HG03103 (cell line): ENCODE results near the gene ZNF423.

Experiments used
- ATAC-seq: cut with Tn5 transposase; IDR thresholded peaks from one replicate; pipeline ENCODE4 v1.9.1; 2021; ENCODE audit warnings: low read depth; ENCODE audit not compliant: unreplicated experiment

Gene ZNF423

GRCh38 chr16:49789616-49790015, 66.3 kb downstream of the ZNF423 start:
- no peak for ATAC-seq

- no peak for ATAC-seq
Observed at GRCh38 chr16:49788986-49789385, 66.9 kb downstream of the ZNF423 start.

DNA sequence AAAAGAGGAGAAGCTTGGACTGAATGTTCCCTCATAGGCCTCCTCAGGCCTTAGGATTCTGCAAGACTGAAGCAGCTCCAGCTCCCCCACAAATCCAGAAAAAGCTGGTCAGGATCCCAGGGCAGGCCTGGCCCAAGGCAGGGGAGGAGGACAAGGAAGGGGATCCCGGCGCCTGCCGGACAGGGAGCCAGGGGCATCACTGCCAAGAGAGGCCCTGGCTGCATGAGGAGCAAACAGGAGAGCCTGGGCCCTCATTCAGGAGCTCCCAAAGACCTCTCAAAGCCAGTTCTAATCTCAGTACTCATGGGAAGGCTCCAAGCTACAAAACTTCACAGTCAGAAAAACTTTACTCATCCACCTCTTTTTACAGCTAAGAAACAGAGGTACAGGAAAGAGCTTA, 67.3 kb downstream of the ZNF423 start:
- ATAC-seq = no peak

GRCh38 chr16:49786926-49787557, 68.9 kb downstream of the ZNF423 start:
- no peak for ATAC-seq

DNA sequence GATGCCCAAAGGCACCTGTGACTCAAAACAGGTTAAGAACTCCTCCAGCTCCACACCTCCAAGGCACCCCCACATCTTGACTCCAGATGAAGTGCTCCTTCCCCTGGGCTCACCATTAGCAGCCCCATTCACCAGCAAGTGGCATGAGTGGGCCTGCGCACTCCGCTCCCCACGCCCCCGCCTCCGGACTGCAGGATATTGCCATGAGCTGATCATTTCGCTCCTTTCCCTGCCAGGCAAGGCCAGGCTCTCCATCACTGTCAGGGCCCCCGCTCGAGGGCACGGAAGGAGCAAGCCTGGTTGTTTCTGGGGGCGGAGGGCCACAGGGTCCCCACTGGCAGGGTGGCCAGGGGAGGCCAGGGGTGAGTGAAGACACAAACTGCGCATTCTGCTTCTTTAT, 69.9 kb downstream of the ZNF423 start:
- no peak for ATAC-seq

- ATAC-seq = no peak
Observed at GRCh38 chr16:49782405-49782804, 73.5 kb downstream of the ZNF423 start.

DNA sequence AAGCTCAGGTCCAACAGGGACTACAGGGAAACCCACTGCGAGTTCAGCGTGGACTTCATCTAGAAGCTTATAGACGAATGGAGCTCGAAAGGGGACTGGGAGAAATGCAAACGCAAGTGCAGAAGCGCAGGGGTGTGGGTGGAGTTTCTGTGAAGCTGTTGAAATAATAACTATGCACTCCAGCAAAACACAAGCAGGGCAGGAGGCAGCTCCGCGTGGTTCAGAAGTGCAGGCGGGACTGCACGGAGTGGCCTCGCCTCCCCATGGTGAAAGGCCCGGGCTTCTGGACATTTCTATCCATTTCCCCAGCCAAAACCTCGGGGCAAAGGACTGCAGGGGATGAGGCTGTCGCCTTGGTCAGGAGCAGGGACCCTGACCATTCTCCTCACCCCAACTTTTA, 74.5 kb downstream of the ZNF423 start:
- ATAC-seq = no peak

DNA sequence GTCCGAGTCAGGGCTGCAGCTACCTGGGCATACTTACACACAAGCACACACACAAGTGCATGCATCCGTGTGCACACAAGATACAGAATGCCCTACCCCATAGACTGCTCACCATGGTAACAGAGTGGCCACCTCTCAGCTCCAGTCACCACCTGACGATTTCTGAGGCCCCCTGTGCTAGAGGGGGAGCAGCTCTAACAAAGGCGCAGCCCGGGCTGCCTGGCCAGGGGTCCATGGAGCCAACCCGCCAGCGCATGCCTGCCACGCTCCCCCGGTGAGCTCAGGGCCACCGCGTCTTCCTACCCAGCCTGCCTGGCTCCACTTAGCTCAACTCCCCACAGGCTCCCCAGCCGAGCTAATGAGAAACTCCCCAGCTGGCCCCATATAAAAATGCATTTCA, 75.5 kb downstream of the ZNF423 start:
- no peak for ATAC-seq

GRCh38 chr16:49779979-49780378, 75.9 kb downstream of the ZNF423 start:
- no peak for ATAC-seq

- ATAC-seq = no peak
Observed at GRCh38 chr16:49778202-49778930, 77.5 kb downstream of the ZNF423 start.

- ATAC-seq = no peak
Observed at GRCh38 chr16:49776734-49777133, 79.2 kb downstream of the ZNF423 start.

DNA sequence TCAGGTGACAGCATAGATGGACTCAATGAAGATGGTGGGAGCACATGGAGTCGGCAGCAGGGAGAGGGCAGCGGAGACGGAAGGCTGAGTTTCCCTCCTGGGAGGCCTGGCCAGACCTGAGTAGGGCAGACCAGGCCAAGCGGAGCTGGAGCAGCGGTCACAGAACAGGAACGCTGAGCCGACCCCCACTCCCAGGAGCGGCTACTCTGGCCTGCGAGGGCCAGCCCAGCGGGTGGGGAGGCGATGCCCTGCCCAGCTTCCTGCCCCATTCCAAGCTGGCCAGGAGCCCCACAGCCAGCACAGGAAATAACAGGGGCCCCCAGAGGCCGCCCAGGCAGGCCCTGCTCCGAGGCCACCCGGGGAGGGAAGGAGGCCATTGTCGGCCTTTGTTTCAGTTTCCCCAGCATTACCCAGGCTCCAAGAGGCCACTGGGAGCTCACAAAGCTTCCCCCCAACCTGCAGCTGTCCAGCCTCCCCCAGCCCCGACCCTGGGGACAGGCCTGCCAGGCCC, 79.8 kb downstream of the ZNF423 start:
- no peak for ATAC-seq

GRCh38 chr16:49775581-49775980, 80.3 kb downstream of the ZNF423 start:
- ATAC-seq = no peak

- ATAC-seq = no peak
Observed at GRCh38 chr16:49775018-49775417, 80.9 kb downstream of the ZNF423 start.

GRCh38 chr16:49773534-49774475, 82.1 kb downstream of the ZNF423 start:
- ATAC-seq = no peak

DNA sequence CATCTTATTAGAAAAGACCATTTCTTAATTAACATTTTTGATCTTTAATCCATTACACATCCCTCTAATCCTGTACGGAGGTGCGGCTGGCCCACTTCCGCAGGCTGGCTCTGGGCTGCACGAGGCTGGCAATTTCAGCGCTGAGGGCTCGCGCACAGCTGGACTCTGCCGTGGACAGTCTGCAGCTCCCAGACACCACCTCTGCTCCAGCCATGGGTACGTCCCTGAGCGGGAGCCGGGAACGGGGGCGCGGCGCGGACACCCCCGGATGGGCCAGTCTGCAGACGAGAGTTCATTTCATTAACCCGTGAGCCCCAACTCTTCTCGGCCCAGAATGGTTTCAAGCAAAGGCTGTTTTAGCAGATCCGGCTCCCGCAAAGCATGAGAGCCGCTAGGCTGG, 87.9 kb downstream of the ZNF423 start:
- ATAC-seq = no peak

GRCh38 chr16:49767414-49767813, 88.5 kb downstream of the ZNF423 start:
- ATAC-seq = no peak

- ATAC-seq = no peak
Observed at GRCh38 chr16:49766225-49766624, 89.7 kb downstream of the ZNF423 start.

- no peak for ATAC-seq
Observed at GRCh38 chr16:49763826-49764225, 92.1 kb downstream of the ZNF423 start.

GRCh38 chr16:49760815-49761214, 95.1 kb downstream of the ZNF423 start:
- no peak for ATAC-seq

- ATAC-seq = no peak
Observed at GRCh38 chr16:49757559-49758069, 98.3 kb downstream of the ZNF423 start.
